Keratinocyte (primary cell): Measurements from ENCODE around the gene ILK.

Experiments used
- CTCF ChIP-seq, 3 experiments: IDR thresholded peaks in 1 of 3; conservative IDR thresholded peaks in 1 of 3; optimal IDR thresholded peaks in 1 of 3; 2 replicates in 2 of 3; 3 replicates in 1 of 3; pipeline versions ENCODE3 to v1.5.1; 2011; ENCODE audit warnings: low read length in 3 of 3, mild to moderate bottlenecking in 3 of 3, moderate library complexity in 2 of 3, control low read depth in 1 of 3, inconsistent platforms in 1 of 3; ENCODE audit not compliant: insufficient read depth in 2 of 3; ENCODE audit errors: extremely low read depth in 1 of 3
- EZH2 ChIP-seq: IDR thresholded peaks from one replicate; pipeline ENCODE4 v1.6.1; 2012; ENCODE audit warnings: inconsistent platforms, mild to moderate bottlenecking, low read length, moderate library complexity

- TF ChIP-seq CTCF (optimal IDR thresholded peaks at IDR 0.05 in 1 of 3, IDR thresholded peaks at IDR 0.05 in 1 of 3, conservative IDR thresholded peaks at IDR 0.05 in 1 of 3; ENCODE audit: extremely low read depth in 1 of 3, insufficient read depth in 2 of 3, low read length in 3 of 3), result peak in 1 of 3 experiments; percentile 3
- TF ChIP-seq EZH2, result no peak
These were observed 15.6 kb downstream of the ILK start, which contains the start of gene TPP1 for GRCh38 chr11:6619004-6619745.
